Non-pigmented ciliary epithelial cell (primary cell): ENCODE results near the gene ATAD3A.
"Not testable (repeated sequence)": the region's sequence is repeated elsewhere in the genome, so short reads cannot be mapped to it uniquely, and the experiment has no call there.

Source experiments
- DNase-seq: peaks from one replicate; pipeline ENCODE4 v3.0.0-alpha.2; 2010; ENCODE audit warnings: low read depth

The ATAD3A gene

DNA sequence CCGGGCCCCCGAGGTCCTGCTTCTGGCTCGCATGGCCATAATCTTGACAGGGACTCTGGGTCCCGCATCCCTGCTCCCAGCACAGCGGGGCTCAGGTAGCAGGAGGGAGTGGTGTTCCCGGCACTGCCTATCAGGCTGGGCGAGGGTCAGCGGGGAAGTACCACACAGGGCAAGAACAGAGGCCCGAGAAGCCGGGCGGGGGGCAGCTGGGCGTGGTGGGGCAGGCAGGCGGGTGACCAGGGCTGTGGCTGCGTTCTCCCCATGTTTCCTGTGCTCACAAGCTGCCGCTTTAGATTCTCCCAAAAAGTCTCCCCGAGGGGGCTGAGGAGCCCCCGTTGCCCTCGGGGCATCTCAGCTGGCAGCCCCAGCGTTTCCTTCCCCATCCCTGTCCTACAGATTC lies 22.1 kb upstream of the ATAD3A start:
- no peak for DNase-seq

DNA sequence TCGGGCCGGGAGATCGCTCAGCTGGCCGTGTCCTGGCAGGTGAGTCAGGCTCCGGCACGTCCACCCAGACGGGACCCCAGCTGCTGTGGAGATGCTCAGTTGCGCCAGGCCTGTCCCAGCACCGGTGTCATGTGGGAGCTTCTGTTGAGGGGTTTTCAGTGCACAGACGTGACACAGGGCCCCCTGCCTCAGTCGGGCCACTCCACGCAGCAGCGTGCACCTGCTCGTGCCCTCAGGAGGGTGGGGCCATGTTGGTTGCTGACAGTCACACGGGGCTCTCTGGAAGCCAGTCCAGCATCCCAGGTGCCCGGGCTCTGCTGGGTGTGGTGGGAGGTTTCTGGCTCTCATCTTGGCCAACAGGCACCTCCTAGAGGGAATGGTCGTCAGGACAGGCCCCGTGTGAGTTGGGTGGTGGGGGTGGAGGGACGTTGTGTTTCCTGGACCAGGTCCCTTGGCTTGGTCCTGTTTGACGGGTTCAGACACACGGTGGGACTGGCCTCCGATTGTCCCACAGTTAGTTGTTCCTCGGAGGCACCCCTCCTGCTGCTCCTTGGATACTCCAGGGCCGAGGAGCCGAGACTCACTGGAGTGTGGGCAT lies 21.2 kb upstream of the ATAD3A start:
- DNase-seq, result no peak

DNA sequence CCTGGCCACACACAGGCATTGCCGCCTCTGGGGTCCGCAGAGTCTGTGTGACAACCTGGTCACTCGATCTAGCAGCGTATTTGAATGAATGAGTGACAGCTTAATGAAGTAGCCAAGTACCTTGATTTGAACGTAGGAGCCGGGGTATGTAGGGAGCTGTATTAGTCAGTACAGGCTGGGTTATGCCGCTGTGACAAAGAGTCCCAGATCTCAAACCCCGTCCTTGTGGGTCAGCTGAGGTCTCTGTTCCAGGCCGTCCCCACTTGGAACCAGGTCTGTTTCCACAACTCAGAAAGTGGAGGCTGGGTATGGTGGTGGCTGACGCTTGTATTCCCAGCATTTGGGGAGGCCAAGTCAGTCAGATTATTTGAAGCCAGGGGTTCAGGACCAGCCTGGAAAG lies 20.4 kb upstream of the ATAD3A start:
- DNase-seq, result no peak

DNA sequence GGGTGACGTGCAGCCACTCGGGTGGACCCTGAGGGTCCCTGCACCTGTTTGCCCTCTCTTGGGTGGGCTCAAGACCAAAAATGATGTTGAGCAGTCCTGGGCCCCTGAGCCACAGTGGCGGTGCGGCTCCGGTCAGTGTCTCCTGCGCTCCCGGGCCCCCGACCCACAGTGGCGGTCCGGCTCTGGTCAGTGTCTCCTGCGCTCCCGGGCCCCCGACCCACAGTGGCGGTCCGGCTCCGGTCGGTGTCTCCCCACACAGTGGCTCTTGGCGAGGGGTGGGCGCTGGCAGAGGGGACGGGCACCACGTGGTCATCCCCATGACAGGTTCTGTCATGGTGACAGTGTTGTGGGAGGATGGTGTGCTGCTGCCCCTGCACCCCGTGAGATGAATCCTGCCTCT lies 17.7 kb upstream of the ATAD3A start:
- not testable (repeated sequence) for DNase-seq

DNA sequence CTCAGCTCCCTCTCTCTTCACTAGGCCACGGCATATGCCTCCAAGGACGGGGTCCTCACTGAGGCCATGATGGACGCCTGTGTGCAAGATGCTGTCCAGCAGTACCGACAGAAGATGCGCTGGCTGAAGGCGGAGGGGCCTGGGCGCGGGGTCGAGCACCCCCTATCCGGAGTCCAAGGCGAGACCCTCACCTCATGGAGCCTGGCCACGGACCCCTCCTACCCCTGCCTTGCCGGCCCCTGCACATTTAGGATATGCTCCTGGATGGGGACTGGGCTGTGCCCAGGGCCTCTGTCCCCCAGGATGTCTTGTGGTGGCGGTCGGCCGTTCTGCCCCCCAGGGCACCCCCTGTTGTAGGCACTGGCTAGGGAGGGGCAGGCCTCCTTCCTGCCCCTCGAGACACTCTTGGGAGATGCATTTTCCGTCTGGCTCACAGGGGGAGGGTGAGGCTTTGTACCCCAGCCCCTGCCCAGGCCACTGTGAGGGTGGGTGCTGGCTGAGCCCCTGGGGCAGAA lies 16.4 kb upstream of the ATAD3A start:
- DNase-seq, result not testable (repeated sequence)

DNA sequence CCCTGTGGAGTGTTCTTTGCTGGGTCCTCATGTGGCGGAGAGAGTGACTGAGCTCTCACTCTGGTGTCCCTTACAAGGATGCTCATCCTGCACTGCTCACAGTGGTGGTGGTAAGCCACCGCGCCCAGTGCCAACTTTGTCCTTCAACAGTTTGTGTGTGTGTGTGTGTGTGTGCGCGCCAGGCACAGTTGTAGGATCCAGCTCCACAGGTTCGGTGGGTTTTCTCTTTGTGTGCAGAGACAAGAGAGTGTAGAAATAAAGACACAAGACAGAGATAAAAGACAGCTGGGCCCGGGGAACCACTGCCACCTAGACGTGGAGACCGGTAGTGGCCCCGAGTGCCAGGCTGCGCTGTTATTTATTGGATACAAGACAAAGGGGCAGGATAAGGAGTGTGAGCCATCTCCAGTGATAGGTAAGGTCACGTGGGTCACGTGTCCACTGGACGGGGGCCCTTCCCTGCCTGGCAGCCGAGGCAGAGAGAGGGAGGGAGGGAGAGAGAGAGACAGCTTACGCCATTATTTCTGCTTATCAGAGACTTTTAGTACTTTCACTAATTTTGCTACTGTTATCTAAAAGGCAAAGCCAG lies 7.1 kb upstream of the ATAD3A start:
- not testable (repeated sequence) for DNase-seq

DNA sequence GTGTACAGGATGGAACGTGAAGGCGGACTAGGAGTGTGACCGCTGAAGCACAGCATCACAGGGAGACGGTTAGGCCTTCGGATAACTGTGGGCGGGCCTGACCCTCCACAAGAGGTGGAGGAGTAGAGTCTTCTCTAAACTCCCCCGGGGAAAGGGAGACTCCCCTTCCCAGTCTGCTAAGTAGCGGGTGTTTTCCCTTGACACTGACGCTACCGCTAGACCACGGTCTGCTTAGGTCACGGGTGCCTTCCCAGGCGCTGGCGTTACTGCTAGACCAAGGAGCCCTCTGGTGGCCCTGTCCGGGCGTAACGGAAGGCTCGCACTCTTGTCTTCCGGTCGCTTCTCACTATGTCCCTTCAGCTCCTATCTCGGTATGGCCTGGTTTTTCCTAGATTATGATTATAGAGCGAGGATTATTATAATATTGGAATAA lies 6.6 kb upstream of the ATAD3A start:
- DNase-seq, result not testable (repeated sequence)

DNA sequence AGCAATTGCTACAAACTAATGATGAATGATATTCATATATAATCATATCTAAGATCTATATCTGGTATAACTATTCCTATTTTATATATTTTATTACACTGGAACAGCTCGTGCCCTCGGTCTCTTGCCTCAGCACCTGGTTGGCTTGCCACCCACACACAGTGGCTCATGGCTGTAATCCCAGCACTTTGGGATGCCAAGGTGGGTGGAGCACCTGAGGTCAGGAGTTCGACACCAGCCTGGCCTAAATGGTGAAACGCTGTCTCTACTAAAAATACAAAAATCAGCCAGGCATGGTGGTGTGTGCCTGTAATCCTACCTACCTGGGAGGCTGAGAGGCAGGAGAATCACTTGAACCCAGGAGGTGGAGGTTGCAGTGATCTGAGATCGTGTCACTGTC lies 6.2 kb upstream of the ATAD3A start:
- DNase-seq, result not testable (repeated sequence)

DNA sequence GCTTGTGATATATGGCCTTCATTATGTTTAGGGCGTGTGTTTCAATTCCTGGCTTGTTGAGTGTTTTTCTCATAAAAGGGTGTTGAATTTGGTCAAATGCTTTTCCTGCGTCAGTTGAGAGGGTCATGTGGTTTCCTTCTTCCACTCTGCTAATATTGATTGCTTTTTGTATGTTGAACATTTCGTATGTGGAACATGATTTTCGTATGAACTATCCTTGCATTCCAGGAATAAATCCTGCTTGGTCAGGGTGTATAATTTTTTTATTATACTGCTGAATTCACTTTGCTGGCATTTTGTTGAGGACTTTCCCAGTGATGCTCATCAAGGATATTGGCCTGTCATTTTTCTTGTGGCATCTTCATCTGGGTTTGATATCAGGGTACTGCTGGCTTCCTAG lies 4.7 kb upstream of the ATAD3A start:
- no peak for DNase-seq

DNA sequence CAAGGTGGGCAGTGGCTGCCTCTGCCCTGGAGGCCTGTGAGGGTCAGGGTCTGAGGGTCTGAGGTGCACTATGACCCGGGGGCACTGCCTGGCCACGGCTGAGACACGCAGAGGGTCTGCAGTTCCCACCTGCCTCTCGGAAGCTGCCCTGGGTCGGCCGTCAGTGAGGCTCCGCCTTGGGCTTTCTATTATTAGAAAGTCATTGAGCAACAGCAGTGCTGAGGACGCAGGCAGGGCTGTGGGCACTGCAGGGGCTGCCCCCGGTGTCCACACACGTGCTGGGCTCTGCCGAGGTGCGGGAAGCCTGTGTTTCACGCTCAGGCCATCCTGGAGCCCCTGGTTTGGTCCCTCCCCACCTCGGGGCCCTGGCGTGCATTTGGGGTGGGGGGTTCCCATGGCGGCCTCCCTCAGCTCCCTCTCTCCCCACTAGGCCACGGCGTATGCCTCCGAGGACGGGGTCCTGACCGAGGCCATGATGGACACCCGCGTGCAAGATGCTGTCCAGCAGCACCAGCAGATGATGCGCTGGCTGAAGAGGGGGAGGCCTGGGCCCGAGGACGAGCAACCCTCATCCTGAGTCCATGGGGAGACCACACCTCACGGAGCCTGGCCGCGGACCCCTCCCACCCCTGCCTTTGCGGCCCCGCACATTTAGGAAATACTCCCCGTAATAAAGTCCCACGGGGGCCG lies 3.0 kb upstream of the ATAD3A start:
- DNase-seq, result not testable (repeated sequence)

DNA sequence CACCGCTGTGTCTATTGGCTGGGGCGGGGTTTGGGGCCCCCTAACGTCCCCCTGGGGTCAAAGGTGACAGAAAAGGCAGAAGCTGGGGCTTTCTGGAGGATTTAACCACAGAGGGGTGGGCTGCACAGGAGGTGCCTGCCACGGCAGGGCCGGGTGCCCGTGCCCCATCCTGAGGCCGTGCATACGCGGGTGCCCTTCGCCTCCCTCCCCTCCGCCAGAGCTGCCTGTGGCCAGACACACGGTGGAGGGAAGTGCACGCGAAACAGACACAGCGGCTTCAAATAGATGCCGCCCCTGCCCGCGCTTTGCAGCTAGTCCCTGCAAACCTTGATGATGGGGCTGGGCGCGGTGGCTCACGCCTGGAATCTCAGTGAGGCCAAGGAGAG lies 2.5 kb upstream of the ATAD3A start:
- not testable (repeated sequence) for DNase-seq

DNA sequence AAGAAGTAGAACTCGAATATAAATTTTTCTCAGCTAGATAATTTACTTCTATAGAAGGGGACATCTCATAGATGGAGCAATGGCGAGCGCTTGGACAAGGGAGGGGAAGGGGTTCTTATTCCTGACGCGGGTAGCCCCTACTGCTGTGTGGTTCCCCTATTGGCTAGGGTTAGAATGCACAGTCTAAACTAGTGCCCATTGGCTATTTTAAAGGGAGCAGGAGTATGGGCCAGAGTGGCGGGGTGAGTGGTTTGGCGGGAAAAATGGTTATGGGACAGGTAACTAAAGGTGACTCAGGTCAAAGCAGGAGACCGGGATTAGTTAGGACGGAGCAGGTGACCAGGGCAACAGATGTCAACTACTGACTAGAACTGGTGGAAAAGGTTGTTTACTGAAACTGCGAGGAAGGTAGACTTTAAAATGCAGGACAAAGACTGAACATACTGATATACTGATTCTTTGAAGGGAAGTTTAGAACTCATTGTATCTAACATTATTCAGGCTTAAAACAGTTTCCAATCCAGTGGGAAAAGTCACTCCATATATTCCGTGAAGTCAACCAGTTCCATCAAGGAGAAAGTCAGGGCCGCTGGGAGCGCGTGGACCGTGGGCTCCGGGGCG lies 940 bp upstream of the ATAD3A start:
- no peak for DNase-seq

DNA sequence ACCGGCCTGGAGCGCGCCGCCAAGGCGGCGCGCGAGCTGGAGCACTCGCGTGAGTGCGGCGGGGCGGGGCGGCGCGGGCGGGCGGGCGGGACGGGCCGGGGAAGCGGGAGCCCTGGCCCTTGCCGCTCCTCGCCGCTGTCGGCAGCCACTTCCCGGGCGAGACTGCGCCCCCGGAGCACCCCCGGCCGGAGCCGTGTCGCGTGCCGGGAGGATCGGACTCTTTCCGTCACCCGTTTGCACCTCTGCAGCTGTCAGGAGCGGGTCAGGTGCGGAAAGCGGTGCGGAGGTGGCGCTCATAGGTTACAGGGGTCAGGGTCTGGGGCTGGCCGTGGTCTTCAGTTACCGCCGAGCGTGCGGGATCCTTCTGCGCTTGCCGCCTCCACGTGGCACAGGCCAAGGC lies 463 bp downstream of the ATAD3A start:
- DNase-seq, result not testable (repeated sequence)

DNA sequence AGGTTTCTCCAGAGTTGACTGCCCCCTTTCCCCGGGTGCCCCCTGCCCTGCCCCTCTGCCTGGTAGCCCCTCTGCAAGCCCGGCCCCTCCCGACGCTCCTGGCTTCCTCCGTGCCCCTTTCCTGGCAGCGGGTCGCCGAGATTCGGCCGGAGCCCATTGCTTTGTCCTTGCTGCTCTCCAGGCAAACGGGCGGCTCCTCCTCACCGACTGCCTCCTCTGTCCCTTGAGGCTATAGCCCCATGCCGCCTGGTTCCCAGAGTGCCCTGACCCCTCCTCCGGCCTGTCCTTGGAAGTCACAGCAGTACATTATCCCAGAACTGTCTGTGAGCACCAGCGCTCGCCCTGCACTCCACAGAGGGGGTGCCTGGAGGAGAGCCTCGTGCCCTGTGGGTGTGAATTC lies 1.7 kb downstream of the ATAD3A start:
- not testable (repeated sequence) for DNase-seq

DNA sequence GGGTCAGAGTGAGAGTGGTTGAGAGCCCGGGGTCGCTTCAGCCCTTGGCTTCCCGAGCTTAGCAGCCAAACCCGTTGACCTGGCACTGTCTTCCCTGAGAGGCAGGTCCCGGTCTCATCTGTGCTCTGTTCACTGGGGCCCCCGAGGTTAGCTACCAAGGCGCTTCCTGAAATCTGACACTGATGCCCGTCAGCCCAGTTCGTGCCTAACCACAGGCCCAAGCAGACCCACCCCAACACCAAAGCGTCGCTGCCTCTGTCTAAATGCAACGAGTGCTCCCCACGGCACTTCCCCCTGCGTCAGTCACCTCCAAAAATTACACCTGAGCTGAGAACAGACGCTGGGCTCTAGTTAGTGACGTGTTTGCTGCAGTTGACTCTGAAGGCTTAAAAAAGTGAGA lies 2.4 kb downstream of the ATAD3A start:
- DNase-seq, result not testable (repeated sequence)

DNA sequence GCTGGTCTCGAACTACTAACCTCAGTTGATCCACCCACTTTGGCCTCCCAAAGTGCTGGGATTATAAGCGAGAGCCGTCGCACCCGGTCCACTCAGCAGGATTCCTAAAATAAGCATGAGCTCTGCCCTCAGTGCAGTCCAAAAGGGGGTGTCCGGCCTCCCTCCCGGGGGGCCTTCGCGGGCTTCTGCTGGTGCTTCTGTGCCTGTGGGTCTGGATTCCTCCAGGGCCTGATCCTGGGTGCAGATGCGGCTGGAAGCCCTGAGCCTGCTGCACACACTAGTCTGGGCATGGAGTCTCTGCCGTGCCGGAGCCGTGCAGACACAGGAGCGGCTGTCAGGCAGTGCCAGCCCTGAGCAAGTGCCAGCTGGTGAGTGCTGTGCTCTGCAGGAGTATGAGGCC lies 5.0 kb downstream of the ATAD3A start:
- DNase-seq, result not testable (repeated sequence)

DNA sequence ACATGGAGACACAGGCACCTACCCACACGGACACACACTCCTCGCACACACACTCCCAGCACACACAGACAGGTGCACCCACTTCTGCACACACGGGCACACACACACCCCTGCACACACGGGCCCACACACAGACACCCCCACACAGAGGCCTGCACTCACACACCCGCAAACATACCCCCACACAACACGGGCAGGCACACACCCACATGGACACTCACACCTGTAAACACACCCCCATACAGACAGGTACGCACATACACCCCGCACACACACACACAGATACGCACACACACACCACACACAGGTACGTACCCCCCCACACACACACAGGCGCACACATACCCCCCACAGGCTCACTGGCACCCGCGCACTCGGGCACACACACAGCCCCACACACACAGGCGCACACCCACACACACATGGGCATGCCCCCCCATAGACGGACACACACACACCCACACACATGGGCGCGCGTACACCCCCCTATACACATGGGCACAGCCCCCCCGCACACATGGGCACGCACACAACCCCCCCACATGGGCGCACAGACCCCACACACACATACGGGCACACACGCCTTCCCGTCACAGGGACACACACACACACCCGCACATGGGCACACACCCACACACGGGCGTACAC lies 6.1 kb downstream of the ATAD3A start:
- no peak for DNase-seq

DNA sequence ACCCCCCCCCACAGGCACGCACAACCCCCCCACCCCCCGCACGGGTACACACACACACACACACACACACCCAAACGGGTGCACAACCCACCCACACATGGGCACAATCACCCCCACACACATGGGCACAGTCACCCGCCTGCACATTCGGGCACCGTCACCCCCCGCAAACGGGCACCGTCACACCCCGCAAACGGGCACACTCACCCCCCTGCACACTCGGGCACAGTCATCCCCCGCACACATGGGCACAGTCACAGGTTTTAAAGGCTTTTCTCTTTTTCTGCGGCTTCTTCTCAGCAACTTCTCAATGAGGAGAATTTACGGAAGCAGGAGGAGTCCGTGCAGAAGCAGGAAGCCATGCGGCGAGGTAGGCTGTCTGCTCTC lies 6.7 kb downstream of the ATAD3A start:
- not testable (repeated sequence) for DNase-seq

DNA sequence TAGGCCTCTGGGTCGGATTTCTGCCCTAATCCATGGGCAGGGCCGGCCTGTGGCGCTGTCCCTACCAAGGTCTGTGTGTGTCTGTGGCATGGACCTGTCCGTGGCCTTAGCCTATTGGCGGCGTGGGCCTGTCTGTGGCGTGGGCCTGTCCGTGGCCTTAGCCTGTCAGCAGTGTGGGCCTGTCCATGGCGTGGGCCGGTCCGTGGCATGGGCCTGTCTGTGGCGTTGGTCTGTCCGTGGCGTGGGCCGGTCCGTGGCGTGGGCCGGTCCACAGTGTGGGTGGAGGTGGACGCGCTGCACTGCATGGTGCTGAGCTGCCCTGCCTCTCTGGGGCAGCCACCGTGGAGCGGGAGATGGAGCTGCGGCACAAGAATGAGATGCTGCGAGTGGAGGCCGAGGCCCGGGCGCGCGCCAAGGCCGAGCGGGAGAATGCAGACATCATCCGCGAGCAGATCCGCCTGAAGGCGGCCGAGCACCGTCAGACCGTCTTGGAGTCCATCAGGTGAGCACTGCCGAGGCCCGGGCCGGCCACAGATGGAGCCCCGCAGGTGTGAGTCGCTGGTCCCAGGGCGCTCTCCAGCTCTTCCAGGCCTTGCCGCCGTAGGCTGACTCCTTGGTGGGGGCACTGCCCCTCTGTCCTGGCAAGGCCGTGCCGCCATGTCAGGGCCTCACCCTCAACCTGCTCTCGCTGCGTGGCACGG lies 8.0 kb downstream of the ATAD3A start:
- not testable (repeated sequence) for DNase-seq

DNA sequence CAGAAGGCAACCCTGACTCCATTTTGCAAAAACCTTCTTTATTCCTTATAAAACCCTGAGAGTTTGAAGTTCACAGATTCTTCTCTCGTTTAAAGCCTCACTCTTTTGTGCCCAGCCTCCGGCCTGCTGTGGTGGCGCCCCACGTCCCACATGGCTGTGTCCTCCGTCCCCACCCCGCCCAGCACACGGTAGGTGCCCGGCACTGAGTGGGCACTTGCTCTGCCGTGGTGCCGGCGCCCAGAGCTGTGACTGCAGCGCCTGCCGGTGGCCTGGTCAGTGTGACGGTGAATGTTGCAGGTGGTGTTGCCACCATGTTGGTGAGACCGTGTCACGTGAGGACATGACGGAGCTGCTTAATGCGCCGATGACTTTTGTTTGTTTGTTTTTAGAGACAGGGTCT lies 9.4 kb downstream of the ATAD3A start:
- no peak for DNase-seq

DNA sequence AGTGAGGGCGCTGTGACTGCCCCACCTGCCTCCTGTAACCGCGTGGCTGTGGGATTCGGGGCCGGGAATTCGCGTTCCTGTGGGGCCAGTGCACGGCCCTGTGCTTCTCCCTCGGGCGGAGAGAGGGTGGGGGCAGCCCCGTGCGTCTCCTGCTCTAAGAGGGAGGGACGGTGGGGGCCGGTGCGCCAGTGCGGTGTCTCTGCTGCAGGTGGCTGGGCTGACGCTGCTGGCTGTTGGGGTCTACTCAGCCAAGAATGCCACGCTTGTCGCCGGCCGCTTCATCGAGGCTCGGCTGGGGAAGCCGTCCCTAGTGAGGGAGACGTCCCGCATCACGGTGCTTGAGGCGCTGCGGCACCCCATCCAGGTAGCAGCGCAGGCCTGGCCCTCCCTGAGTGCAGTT lies 10.6 kb downstream of the ATAD3A start:
- not testable (repeated sequence) for DNase-seq

DNA sequence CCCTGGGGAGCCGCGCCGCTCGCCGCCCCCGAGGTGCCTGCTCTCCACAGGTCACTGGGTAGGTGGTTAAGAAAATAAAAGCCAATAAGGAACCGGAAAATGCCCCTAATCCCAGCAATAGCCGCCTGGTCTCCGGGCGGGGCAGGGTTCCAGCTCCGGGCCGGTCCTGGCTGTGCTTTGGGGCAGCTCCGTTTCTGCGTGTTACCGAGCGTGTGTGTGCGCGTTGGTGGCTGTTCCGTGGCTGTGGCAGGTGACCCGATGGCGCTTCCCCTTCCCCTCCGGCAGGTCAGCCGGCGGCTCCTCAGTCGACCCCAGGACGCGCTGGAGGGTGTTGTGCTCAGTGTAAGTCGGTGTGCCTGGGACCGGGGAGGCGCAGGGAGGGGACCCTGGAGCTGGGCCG lies 11.3 kb downstream of the ATAD3A start:
- DNase-seq, result not testable (repeated sequence)
